Mesenchymal stem cell (in vitro differentiated cells and primary cell): Measurements from ENCODE around the gene PDK1.

Experiments
- DNase-seq: peaks from one replicate; pipeline ENCODE4 v3.0.0-alpha.2; 2013
- H2AFZ ChIP-seq: one replicate; pipeline ENCODE4 v1.6.1; 2013; ENCODE audit warnings: low read depth, mild to moderate bottlenecking, control low read depth, inconsistent platforms, low read length, moderate library complexity
- H2AK5ac ChIP-seq: 2 replicates; pipeline ENCODE4 v1.6.1; 2013; ENCODE audit warnings: low read length, moderate library complexity, mild to moderate bottlenecking, inconsistent platforms; ENCODE audit not compliant: severe bottlenecking
- H2BK120ac ChIP-seq: one replicate; pipeline ENCODE4 v1.6.1; 2013; ENCODE audit warnings: low read depth, mild to moderate bottlenecking, inconsistent platforms, low read length, moderate library complexity
- H2BK12ac ChIP-seq, 2 experiments: one replicate each; pipeline ENCODE4 v1.6.1; 2013; ENCODE audit warnings: inconsistent platforms in 2 of 2, low read length in 2 of 2, mild to moderate bottlenecking in 2 of 2, moderate library complexity in 2 of 2, control low read depth in 1 of 2
- H2BK15ac ChIP-seq: one replicate; pipeline ENCODE4 v1.6.1; 2013; ENCODE audit warnings: mild to moderate bottlenecking, low read depth, inconsistent platforms; ENCODE audit not compliant: poor library complexity, severe bottlenecking
- H2BK5ac ChIP-seq: 2 replicates; pipeline ENCODE4 v1.6.1; 2013; ENCODE audit warnings: low read depth, mild to moderate bottlenecking, low read length, control low read depth, inconsistent platforms; ENCODE audit not compliant: poor library complexity, severe bottlenecking
- H3K14ac ChIP-seq, 2 experiments: one replicate each; pipeline ENCODE4 v1.6.1; 2013; ENCODE audit warnings: inconsistent platforms in 2 of 2, low read length in 2 of 2, control low read depth in 1 of 2, mild to moderate bottlenecking in 1 of 2, moderate library complexity in 1 of 2
- H3K18ac ChIP-seq, 2 experiments: one replicate each; pipeline ENCODE4 v1.6.1; 2013; ENCODE audit warnings: inconsistent platforms in 2 of 2, low read length in 2 of 2, control low read depth in 1 of 2, low read depth in 1 of 2, mild to moderate bottlenecking in 1 of 2
- H3K23ac ChIP-seq, 2 experiments: one replicate each; pipeline ENCODE4 v1.6.1; 2013; ENCODE audit warnings: inconsistent platforms in 2 of 2, low read length in 2 of 2, mild to moderate bottlenecking in 2 of 2, moderate library complexity in 2 of 2, control low read depth in 1 of 2
- H3K27ac ChIP-seq: 2 replicates; pipeline ENCODE4 v1.5.1; 2013; ENCODE audit warnings: mild to moderate bottlenecking, moderate library complexity, low read length, control low read depth, inconsistent platforms; ENCODE audit not compliant: poor library complexity, severe bottlenecking
- H3K27me3 ChIP-seq, 2 experiments: 2 replicates each; pipeline versions ENCODE4 v1.6.1 to v1.7.0; 2013; ENCODE audit warnings: low read length in 2 of 2, mild to moderate bottlenecking in 2 of 2, moderate library complexity in 2 of 2, control low read depth in 1 of 2, inconsistent platforms in 1 of 2; ENCODE audit not compliant: control insufficient read depth in 1 of 2, insufficient read depth in 1 of 2
- H3K36me3 ChIP-seq, 2 experiments: 2 replicates each; pipeline versions ENCODE4 v1.6.1 to v1.7.0; 2013; ENCODE audit warnings: low read length in 2 of 2, control low read depth in 1 of 2, inconsistent platforms in 1 of 2, low read depth in 1 of 2, mild to moderate bottlenecking in 1 of 2; ENCODE audit not compliant: insufficient read depth in 2 of 2, control insufficient read depth in 1 of 2
- H3K4ac ChIP-seq, 2 experiments: one replicate each; pipeline ENCODE4 v1.6.1; 2013; ENCODE audit warnings: inconsistent platforms in 2 of 2, low read length in 2 of 2, mild to moderate bottlenecking in 2 of 2, moderate library complexity in 2 of 2, control low read depth in 1 of 2, low read depth in 1 of 2
- H3K4me1 ChIP-seq: 2 replicates; pipeline ENCODE4 v1.6.1; 2013; ENCODE audit warnings: low read depth, low read length, control low read depth; ENCODE audit not compliant: control insufficient read depth, insufficient read depth
- H3K4me2 ChIP-seq: 2 replicates; pipeline ENCODE4 v1.6.1; 2013; ENCODE audit warnings: low read length, mild to moderate bottlenecking, inconsistent platforms; ENCODE audit not compliant: poor library complexity, severe bottlenecking
- H3K4me3 ChIP-seq, 2 experiments: 2 replicates each; pipeline versions ENCODE4 v1.5.1 to v1.7.0; 2013; ENCODE audit warnings: low read length in 2 of 2, mild to moderate bottlenecking in 2 of 2, control low read depth in 1 of 2, low read depth in 1 of 2; ENCODE audit not compliant: insufficient read depth in 1 of 2
- H3K79me1 ChIP-seq: replicated peaks from 2 replicates; pipeline ENCODE4 v1.6.1; 2013; ENCODE audit warnings: mild to moderate bottlenecking, control low read depth, low read length, inconsistent platforms; ENCODE audit not compliant: poor library complexity, severe bottlenecking
- H3K9ac ChIP-seq: 2 replicates; pipeline ENCODE4 v1.7.0; 2013; ENCODE audit warnings: mild to moderate bottlenecking, low read length, moderate library complexity
- H3K9me3 ChIP-seq: 2 replicates; pipeline ENCODE4 v1.7.0; 2013; ENCODE audit warnings: mild to moderate bottlenecking, low read length; ENCODE audit not compliant: control insufficient read depth
- H4K8ac ChIP-seq: one replicate; pipeline ENCODE4 v1.6.1; 2013; ENCODE audit warnings: inconsistent platforms, mild to moderate bottlenecking, low read length, moderate library complexity
- H4K91ac ChIP-seq: one replicate; pipeline ENCODE4 v1.6.1; 2013; ENCODE audit warnings: mild to moderate bottlenecking, low read length, inconsistent platforms
- WGBS: methylation state at CpG from one replicate; pipeline ENCODE4 v1.1.7; 2013; ENCODE audit warnings: mixed read lengths; 5-methylcytosine and 5-hydroxymethylcytosine counted together

The PDK1 gene

DNA sequence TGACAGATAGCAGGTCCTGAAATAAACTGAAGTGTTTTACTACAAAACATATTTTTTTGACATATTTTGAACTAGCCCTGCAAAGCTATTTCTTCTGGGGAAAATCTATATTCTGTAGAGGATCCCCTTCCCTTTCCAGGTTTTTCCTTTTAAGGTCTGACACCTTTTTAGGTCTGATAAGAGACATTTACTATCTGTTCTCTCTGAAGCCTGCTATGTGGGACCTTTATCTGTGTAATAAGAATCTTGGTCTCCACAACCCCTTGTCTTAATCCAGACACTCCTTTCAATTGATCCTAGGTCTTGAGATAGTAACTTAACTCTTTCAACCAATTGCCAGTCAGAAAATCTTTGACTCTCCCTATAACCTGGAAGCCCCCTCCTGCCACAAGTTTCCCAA, 5.5 kb upstream of the PDK1 start:
- Histone ChIP-seq H3K9me3 (no peaks in the 10 kb centered on the region), H3K9ac (no peak overlapping the region), H3K18ac (peak overlapping the region; percentile 71 to 74), H4K91ac (no peak overlapping the region), H2AK5ac (no peak overlapping the region), H3K79me1 (no peaks in the 10 kb centered on the region), H3K23ac (no peak overlapping the region), H3K4me1 (peaks cover 2% of the 10 kb centered on the region), H3K27ac (no peak overlapping the region), H3K36me3 (no peaks in the 10 kb centered on the region), H2AFZ (no peak overlapping the region), H2BK15ac (no peak overlapping the region), H3K4me2 (no peak overlapping the region), H2BK5ac (no peak overlapping the region), H2BK12ac (peak overlapping the region in 1 of 2 experiments; percentile 88), H3K4me3 (no peak overlapping the region), H2BK120ac (no peak overlapping the region), H3K14ac (no peak overlapping the region), H3K4ac (no peak overlapping the region), H4K8ac (no peak overlapping the region), H3K27me3 (no peaks in the 10 kb centered on the region)
- no peak for DNase-seq

DNA sequence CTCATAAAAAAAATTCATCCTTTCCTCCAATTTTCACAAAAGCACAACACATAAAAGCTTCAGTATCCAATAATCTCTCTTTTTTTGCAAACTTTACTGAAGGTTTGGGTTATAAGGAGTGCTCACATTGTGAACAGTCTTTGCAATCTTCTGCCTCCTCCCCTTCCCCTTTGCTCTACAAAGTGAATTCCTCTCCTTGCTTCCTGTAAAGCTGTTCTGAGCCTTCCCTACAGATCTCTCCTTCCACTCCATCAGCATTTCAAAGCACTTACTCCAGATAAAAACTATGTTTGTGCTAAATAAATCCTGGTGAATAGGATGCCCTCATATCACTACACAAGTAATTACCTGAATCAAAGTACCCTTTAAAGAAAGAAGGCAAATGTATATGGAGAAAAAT, 4.6 kb upstream of the PDK1 start:
- no peaks in the 10 kb centered on the region for H3K79me1 ChIP-seq
- no peak overlapping the region for H3K14ac ChIP-seq
- no peak overlapping the region for H2BK15ac ChIP-seq
- H2BK120ac ChIP-seq: no peak overlapping the region
- no peak overlapping the region for H2BK12ac ChIP-seq
- no peak overlapping the region for H3K4me2 ChIP-seq
- no peaks in the 10 kb centered on the region for H3K9me3 ChIP-seq
- no peak overlapping the region for H3K18ac ChIP-seq
- no peaks in the 10 kb centered on the region for H3K36me3 ChIP-seq
- no peak overlapping the region for H3K4ac ChIP-seq
- no peak overlapping the region for H4K91ac ChIP-seq
- H3K4me1 ChIP-seq: peaks cover 2% of the 10 kb centered on the region
- no peak overlapping the region for H3K9ac ChIP-seq
- no peak overlapping the region for H2AFZ ChIP-seq
- no peaks in the 10 kb centered on the region for H3K27me3 ChIP-seq
- DNase-seq: no peak
- no peak overlapping the region for H2AK5ac ChIP-seq
- H3K23ac ChIP-seq: no peak overlapping the region
- no peak overlapping the region for H3K4me3 ChIP-seq
- no peak overlapping the region for H4K8ac ChIP-seq
- H3K27ac ChIP-seq: no peak overlapping the region
- H2BK5ac ChIP-seq: no peak overlapping the region

DNA sequence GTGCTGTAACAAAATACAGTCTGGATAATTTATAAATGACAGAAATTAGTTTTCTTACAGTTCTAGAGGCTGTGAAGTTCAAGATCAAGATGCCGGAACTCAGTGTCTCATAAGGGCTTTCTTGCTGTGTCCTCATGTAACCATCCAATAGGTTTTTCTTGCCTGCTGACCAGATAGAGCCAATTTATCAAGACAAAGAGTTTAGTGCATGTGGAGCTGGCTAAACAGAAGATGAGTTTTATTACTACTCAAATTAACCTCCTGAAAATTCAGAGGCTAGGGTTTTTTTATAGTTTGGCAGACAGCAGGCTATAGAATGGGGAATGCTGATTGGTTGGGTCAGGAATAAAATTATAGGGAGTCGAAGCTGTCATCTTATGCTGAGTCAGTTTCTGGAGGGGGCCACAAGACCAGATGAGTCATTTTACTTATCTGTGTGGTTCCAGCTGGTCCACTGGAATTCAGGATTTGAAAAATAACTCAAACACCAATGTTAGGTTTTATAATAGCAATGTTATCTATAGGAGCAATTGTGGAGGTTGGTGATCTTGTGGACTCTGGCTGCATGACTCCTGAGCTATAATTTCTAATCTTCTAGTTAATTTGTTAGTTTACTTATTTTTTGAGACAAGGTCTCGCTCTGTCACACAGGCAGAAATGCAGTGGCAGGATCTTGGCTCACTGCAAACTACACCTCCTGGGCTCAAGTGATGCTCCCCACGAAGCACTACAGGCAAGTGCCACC, 3.2 kb upstream of the PDK1 start:
- no peak overlapping the region for H4K8ac ChIP-seq

DNA sequence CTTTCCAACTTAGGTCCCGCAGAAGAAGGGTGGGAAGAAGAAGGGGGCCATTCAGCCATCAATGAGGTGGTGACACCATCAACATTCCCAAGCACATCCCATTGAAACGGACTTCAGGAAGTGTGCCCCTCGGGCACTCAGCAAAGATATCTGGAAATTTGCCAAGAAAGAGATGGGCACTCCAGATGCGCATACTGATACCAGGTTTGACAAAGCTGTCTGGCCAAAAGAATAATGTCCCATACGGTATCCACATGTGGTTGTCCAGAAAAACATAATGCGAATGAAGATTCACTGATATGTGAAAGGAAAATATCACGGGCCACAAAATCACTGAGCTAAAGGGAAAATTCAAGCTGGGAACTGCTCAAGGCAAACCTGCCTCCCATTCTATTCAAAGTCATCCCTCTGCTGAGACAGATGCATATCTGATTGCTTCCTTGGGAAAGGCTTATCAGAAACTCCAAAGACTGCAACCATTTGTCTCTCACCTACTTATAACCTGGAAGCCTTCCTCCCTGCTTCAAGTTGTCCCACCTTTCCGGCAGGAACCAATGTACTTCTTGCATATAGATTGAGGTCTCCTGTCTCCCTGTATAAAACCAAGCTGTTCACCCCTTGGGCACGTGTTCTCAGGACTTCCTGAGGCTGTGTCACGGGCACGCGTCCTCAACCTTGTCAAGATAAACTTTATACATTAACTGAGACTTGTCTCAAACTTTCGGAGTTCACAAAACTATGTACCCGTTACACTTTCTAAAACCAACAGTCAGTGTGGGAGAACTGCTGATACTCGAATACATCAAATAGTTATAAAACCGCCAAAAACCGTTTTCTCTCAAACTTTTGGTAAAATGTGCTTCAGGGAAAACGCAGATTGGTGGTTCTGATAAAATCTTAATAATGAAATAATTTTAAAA, 1.3 kb upstream of the PDK1 start:
- 80% methylated on average over 14 of the region's 18 CpGs for WGBS
- Histone ChIP-seq H3K36me3 (no peaks in the 10 kb centered on the region), H3K18ac (no peak overlapping the region)

More for the DNA sequence above, 3.2 kb upstream of the PDK1 start:
- DNase-seq: peak; percentile 80
- Histone ChIP-seq H3K4ac (no peak overlapping the region), H2BK120ac (no peak overlapping the region), H2BK15ac (no peak overlapping the region), H3K9ac (no peak overlapping the region), H3K4me2 (no peak overlapping the region), H3K18ac (no peak overlapping the region), H2AFZ (no peak overlapping the region), H2BK5ac (no peak overlapping the region), H4K91ac (no peak overlapping the region), H2BK12ac (no peak overlapping the region), H3K4me1 (peaks cover 2% of the 10 kb centered on the region), H3K27me3 (no peaks in the 10 kb centered on the region), H3K9me3 (no peaks in the 10 kb centered on the region), H3K4me3 (no peak overlapping the region), H3K36me3 (no peaks in the 10 kb centered on the region), H3K14ac (no peak overlapping the region), H2AK5ac (no peak overlapping the region), H3K79me1 (peaks cover under 1% of the 10 kb centered on the region), H3K27ac (peak overlapping the region; percentile 5), H3K23ac (no peak overlapping the region)
- WGBS: 62% methylated on average over 4 of the region's 4 CpGs

More for the DNA sequence above, 1.3 kb upstream of the PDK1 start:
- H2AK5ac ChIP-seq: no peak overlapping the region
- H4K91ac ChIP-seq: no peak overlapping the region
- no peak overlapping the region for H3K14ac ChIP-seq
- H3K79me1 ChIP-seq: peaks cover 4% of the 10 kb centered on the region
- no peak overlapping the region for H2AFZ ChIP-seq
- no peak overlapping the region for H3K23ac ChIP-seq
- no peak overlapping the region for H2BK15ac ChIP-seq
- H2BK5ac ChIP-seq: no peak overlapping the region
- peaks cover 4% of the 10 kb centered on the region for H3K4me1 ChIP-seq
- peak overlapping the region; percentile 94 for H3K9ac ChIP-seq
- no peak overlapping the region for H2BK12ac ChIP-seq
- H2BK120ac ChIP-seq: no peak overlapping the region
- no peak overlapping the region for H4K8ac ChIP-seq
- no peaks in the 10 kb centered on the region for H3K27me3 ChIP-seq
- H3K27ac ChIP-seq: no peak overlapping the region
- H3K9me3 ChIP-seq: no peaks in the 10 kb centered on the region
- DNase-seq: no peak
- no peak overlapping the region for H3K4ac ChIP-seq
- H3K4me2 ChIP-seq: no peak overlapping the region
- H3K4me3 ChIP-seq: peak overlapping the region in 1 of 2 experiments; percentile 98
